ENCODE results near the gene PPIF. TPM values are rescaled to one million over a fixed set of nuclear protein-coding genes. Genes with fewer than 3 reads are reported as not detected.
A peak's percentile ranks its signal among the peaks of the same experiment; 100 is the strongest.

The PPIF gene
- total RNA-seq, 1 donor from 2014 or later = 29.7 TPM

DNA sequence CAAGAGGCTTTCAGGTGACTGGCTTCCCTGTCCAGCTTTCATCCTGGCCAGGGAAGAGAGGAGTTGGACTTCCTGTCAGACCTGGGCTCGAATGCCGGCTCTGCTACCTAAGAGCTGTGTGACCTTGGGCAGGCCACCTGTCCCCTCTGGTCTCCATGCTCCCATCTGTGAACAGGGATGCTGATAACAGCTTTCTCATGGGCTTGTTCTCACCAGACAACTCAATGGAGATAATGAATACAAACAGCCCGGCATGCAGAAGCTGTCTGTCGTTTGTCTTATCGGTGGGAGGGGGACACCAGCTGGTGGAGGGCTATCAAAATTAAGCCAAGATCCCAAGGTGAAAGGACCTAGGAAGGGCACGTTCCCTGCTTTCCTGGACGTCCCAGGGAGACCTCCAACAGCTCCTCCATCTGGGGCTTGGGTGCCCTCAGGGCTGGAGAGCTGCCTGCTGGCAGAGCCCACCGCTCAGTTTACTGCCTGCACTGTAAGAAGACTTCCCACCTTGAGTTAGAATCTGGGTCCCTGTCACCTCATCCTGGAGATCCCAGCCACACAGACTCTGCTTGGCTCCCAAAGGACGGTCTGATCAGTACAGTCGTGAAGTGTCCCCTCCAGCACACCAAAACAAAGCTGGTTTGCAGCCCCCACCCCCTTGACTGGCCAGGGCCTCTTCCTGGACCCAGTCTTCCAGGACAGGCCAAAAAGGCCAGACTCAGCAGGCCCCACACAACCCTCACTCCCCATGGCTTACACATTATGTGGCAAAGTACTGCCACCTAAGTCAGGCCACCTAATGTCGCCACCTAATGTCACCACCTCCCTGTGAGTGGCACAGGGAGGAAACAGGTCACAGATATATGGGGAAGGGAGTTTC, 40.9 kb downstream of the PPIF start:
- DNase-seq = no peak

- no peak for DNase-seq
Measured at GRCh38 chr10:79390057-79390456, 42.8 kb downstream of the PPIF start.

GRCh38 chr10:79390551-79391229, 43.4 kb downstream of the PPIF start:
- no peak for DNase-seq

GRCh38 chr10:79391231-79392019, 44.2 kb downstream of the PPIF start:
- no peak for DNase-seq

GRCh38 chr10:79392020-79392398, 44.7 kb downstream of the PPIF start:
- DNase-seq = no peak

- no peak for DNase-seq
Measured at GRCh38 chr10:79392506-79393176, 45.4 kb downstream of the PPIF start.

GRCh38 chr10:79393221-79393923, 46.1 kb downstream of the PPIF start:
- no peak for DNase-seq

DNA sequence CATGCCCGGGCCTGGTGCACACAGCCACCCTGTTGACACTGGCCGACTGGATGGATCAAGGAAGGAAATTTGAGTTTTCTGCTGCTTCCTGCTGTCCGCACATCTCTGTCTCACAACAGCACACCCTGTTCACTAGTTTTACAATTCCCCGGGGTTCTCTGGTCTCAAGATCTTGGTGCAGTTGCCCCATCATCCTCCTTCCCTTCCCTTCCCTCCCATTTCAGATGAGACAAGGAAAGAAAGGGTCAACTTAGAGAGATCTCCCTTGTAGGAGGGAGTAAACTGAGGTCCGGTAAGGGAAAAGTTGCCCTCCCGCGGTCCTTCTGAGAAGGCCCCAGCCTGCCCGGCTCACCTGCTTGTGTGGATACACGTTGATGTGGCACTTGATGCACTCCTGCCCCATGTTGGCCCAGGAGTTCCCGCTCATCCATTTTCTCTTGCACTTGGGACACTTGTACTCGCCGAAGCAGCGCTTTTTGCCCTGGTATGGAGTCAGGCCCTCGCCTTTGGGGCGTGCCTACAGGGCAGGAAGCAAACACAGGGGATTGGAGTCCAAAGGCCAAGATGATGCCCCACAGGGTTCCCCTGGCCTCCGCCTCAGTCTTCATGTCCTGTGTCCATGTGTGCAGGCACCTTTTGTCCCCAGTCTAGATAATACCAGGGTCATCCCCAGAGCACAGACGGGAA, 46.8 kb downstream of the PPIF start:
- DNase-seq = no peak

DNA sequence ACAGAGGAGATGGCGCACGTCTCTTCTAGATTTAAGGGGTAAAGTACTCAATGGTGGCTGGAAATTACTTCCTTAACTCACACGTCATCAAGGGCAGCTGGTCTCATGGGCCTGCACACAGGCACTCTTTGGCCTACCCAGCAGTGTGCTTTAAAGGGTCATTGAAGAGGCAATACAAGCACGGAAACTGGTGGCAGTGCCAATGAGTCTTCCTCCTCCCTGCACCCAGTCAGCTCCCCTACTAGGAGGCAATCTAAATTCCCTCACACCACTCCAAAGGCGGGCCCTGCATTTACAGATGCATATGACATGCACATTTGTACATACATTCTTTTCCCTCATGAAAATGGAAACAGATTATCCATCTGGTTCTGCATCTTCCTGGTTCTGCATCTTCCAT, 47.4 kb downstream of the PPIF start:
- peak; percentile 69 for DNase-seq

DNA sequence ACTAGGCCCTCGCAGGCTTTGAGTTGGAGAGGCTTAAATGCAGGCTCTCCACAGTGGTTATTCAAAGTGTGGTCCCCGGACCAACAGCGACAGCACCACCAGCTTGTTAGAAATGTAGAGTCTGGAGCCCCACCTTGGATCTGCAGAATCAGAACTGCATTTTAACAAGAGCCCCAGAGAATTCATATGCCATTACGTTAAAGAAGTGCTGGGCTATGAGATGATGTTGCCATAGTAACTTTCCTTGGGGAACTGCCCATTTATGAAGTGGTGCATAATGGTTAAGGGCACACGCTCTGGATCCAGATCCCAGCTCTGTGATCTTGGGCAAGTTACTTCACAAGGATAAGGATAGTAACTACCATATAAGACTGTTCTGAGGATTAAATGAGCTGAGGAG, 49.3 kb downstream of the PPIF start:
- no peak for DNase-seq

- no peak for DNase-seq
Measured at GRCh38 chr10:79397051-79397450, 49.8 kb downstream of the PPIF start.

- peak; percentile 50 for DNase-seq
Measured at GRCh38 chr10:79397575-79398303, 50.5 kb downstream of the PPIF start.

- DNase-seq = no peak
Measured at GRCh38 chr10:79398642-79399041, 51.4 kb downstream of the PPIF start.

- peak; percentile 92 for DNase-seq
Measured at GRCh38 chr10:79399223-79399831, 52.1 kb downstream of the PPIF start.

DNA sequence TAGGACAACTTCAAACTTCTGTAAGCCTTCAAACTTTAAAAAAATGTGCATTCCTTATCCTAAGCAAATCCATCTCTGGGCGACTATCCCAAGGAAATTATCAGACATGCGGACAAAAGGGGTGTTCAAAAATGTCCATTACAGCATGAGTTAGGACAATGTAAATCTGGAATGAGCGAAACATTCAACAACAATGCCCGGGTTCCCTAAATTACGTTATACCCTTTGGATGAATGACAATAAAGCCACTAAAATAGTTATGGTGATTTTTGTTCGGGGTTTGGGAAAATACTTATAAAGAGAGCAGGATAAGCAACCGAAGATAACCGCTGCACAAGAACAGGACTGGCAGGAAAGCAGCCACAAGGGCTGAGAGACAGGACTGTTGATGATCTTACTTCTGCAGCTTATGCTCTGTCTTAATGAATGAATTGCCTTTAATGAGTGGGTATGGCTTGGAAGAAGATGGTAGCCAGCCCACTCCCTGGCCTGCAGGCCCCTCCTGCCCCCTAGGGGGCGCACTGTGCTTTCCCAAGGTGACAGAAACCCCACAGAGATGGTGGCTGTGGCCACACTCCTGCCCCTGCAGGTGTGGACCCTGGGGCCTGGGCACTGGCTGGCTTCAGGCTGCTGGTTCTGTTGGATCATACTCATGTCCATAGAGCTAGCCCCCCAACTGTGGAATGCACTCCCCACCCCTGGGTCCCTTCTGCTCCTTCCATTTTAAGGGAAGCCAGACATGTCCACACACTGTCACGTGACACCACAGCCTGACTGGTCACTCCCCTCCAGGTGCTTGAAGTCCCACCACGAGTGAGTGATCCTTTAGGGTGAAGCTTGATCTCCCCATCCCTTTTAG, 53.1 kb downstream of the PPIF start:
- DNase-seq = peak; percentile 32

- peak; percentile 30 for DNase-seq
Measured at GRCh38 chr10:79401015-79401921, 54.0 kb downstream of the PPIF start.

DNA sequence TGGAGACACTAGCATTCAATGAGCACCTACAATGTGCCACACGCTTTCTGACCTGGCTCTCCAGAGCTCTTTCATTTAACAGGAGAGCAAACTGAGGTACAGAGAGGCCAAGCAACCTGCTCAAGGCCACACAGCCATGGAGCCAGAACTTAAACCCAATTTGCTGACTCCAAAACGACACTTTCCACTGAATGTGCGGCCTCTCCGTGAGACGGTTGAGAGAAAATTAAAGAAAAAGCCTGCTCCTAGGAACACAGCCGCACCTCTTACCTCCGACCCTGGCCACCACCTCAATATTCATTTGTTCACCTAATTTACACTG, 55.3 kb downstream of the PPIF start:
- no peak for DNase-seq

DNA sequence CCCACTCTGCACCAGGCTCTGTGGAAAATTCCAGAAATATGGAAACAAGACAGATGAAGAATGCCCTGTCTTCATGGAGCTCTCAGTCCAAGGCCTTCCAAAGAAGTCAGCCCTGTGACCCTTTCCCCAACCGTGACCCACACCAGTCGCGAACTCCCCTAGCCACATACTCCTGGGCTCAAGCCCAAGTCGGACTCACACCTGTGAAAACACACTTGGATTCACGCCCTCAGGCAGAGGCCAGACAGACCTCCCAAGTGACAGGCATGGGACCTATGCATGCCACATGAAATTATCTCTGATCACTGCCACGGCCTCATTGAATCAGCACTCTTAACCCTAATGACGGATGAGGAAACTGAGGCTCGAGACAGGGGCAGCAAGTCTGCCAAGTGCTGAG, 55.7 kb downstream of the PPIF start:
- no peak for DNase-seq

Data from skin of body (tissue), 2 donors.